ENCODE data around the gene AARS1. TPM values are rescaled to one million over a fixed set of nuclear protein-coding genes. Genes with fewer than 3 reads are reported as not detected.

The AARS1 gene
- total RNA-seq, 4 donors from 2014 or later, result 30.3 to 50.6 (median 43.4) TPM

GRCh38 chr16:70258065-70258464, 31.2 kb downstream of the AARS1 start:
- peaks cover 41 to 100% (median 75%) of the 10 kb centered on the region in 3 donors for H3K36me3 ChIP-seq
- no peaks in the 10 kb centered on the region for H3K27me3 ChIP-seq
- WGBS, 2 donors, result 81 to 95% methylated on average over 3 to 14 of the region's 14 CpGs
- no peak overlapping the region for H3K27ac ChIP-seq
- intact Hi-C loops (cut with DNase I), result no loop called here
- no peak for TF ChIP-seq POLR2A (IDR thresholded peaks at IDR 0.05)
- TF ChIP-seq, protein P1, sequence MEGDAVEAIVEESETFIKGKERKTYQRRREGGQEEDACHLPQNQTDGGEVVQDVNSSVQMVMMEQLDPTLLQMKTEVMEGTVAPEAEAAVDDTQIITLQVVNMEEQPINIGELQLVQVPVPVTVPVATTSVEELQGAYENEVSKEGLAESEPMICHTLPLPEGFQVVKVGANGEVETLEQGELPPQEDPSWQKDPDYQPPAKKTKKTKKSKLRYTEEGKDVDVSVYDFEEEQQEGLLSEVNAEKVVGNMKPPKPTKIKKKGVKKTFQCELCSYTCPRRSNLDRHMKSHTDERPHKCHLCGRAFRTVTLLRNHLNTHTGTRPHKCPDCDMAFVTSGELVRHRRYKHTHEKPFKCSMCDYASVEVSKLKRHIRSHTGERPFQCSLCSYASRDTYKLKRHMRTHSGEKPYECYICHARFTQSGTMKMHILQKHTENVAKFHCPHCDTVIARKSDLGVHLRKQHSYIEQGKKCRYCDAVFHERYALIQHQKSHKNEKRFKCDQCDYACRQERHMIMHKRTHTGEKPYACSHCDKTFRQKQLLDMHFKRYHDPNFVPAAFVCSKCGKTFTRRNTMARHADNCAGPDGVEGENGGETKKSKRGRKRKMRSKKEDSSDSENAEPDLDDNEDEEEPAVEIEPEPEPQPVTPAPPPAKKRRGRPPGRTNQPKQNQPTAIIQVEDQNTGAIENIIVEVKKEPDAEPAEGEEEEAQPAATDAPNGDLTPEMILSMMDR (IDR thresholded peaks at IDR 0.05), result no peak
- H3K4me1 ChIP-seq, result no peaks in the 10 kb centered on the region
- no peak for DNase-seq
- no peaks in the 10 kb centered on the region for H3K9me3 ChIP-seq
- no peak overlapping the region for H3K4me3 ChIP-seq

- Histone ChIP-seq H3K36me3 (peaks cover 40 to 100% (median 73%) of the 10 kb centered on the region in 3 donors), H3K27me3 (no peaks in the 10 kb centered on the region), H3K27ac (no peak overlapping the region), H3K4me1 (no peaks in the 10 kb centered on the region), H3K9me3 (no peaks in the 10 kb centered on the region), H3K4me3 (no peak overlapping the region)
- DNase-seq, result no peak
- intact Hi-C loops (cut with DNase I), result no loop called here
- 68 to 75% methylated on average over 2 to 4 of the region's 4 CpGs for WGBS, 2 donors
- TF ChIP-seq, protein P1 (IDR thresholded peaks at IDR 0.05), result no peak
- no peak for TF ChIP-seq POLR2A (IDR thresholded peaks at IDR 0.05)
Observed at GRCh38 chr16:70257391-70257790, 31.9 kb downstream of the AARS1 start.

DNA sequence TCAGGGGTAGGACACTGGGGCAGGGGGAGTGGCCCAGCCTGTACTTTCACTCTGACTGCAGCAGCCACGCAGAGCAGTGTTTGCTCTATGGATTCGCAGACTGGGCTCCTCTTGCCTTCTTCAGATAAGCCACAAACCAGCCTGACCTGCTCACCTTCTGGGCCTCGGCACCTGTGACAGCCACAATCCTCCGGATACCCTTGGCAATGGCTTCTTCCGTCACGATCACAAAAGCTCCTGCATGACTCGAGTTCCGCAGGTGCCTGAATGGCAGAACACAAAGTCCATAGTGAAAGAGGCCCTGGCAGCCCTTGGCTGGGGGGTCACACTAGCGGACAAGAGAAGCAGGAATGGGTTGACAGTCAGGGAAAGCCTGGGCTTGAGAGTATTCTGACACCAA, 33.7 kb downstream of the AARS1 start:
- TF ChIP-seq, protein P1 (IDR thresholded peaks at IDR 0.05), result no peak
- no peak for TF ChIP-seq POLR2A (IDR thresholded peaks at IDR 0.05)

DNA sequence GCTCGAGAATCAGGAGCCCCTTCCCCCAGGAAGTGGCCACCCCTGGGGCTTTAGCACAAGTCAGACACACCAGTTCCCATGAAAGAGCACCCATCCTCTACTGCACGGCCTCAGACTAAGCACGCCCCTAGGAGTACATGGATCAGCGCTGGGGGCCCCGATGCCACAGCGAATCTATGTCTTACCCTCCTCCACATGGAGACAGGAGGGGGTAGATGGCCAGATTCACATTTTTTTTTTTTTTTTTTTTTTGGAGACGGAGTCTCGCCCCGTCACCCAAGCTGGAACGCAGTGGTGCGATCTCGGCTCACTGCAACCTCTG, 34.4 kb downstream of the AARS1 start:
- intact Hi-C loops (cut with DNase I), result no loop called here
- no peaks in the 10 kb centered on the region for H3K27me3 ChIP-seq
- H3K27ac ChIP-seq, result no peak overlapping the region
- H3K36me3 ChIP-seq, result peaks cover 32 to 82% (median 55%) of the 10 kb centered on the region in 3 donors
- no peak for DNase-seq
- H3K9me3 ChIP-seq, result no peaks in the 10 kb centered on the region
- H3K4me3 ChIP-seq, result no peak overlapping the region
- H3K4me1 ChIP-seq, result peaks cover 5 to 16% (median 10%) of the 10 kb centered on the region in 3 donors
- TF ChIP-seq, protein P1 (IDR thresholded peaks at IDR 0.05), result no peak
- no peak for TF ChIP-seq POLR2A (IDR thresholded peaks at IDR 0.05)
- 90 to 91% methylated on average over 10 to 11 of the region's 12 CpGs for WGBS, 2 donors

More for the DNA sequence above, 33.7 kb downstream of the AARS1 start:
- intact Hi-C loops (cut with DNase I), result no loop called here
- H3K27me3 ChIP-seq, result no peaks in the 10 kb centered on the region
- WGBS, 2 donors, result 79 to 90% methylated on average over 7 of the region's 9 CpGs
- peaks cover 0 to 9% (median 6%) of the 10 kb centered on the region in 3 donors for H3K4me1 ChIP-seq
- no peak overlapping the region for H3K4me3 ChIP-seq
- H3K36me3 ChIP-seq, result peaks cover 33 to 86% (median 61%) of the 10 kb centered on the region in 3 donors
- no peaks in the 10 kb centered on the region for H3K9me3 ChIP-seq
- no peak for DNase-seq
- H3K27ac ChIP-seq, result no peak overlapping the region

GRCh38 chr16:70254180-70254964, 34.9 kb downstream of the AARS1 start:
- no peak for TF ChIP-seq POLR2A (IDR thresholded peaks at IDR 0.05)
- TF ChIP-seq, protein P1 (IDR thresholded peaks at IDR 0.05), result peak in 1 of 6 experiments; percentile 2
- H3K4me1 ChIP-seq, result peaks cover 10 to 21% (median 14%) of the 10 kb centered on the region in 3 donors
- H3K4me3 ChIP-seq, result no peak overlapping the region
- no peaks in the 10 kb centered on the region for H3K9me3 ChIP-seq
- intact Hi-C loops (cut with DNase I), result no loop called here
- no peak for DNase-seq
- no peak overlapping the region for H3K27ac ChIP-seq
- 91 to 93% methylated on average over 4 of the region's 9 CpGs for WGBS, 2 donors
- no peaks in the 10 kb centered on the region for H3K27me3 ChIP-seq
- H3K36me3 ChIP-seq, result peaks cover 30 to 82% (median 49%) of the 10 kb centered on the region in 3 donors

All from esophagus squamous epithelium (tissue), 5 donors.